ENCODE results near the gene RS1.

GRCh38 chrX:18674788-18675735 is 3.2 kb upstream of the RS1 start:
- TF ChIP-seq, protein P1, sequence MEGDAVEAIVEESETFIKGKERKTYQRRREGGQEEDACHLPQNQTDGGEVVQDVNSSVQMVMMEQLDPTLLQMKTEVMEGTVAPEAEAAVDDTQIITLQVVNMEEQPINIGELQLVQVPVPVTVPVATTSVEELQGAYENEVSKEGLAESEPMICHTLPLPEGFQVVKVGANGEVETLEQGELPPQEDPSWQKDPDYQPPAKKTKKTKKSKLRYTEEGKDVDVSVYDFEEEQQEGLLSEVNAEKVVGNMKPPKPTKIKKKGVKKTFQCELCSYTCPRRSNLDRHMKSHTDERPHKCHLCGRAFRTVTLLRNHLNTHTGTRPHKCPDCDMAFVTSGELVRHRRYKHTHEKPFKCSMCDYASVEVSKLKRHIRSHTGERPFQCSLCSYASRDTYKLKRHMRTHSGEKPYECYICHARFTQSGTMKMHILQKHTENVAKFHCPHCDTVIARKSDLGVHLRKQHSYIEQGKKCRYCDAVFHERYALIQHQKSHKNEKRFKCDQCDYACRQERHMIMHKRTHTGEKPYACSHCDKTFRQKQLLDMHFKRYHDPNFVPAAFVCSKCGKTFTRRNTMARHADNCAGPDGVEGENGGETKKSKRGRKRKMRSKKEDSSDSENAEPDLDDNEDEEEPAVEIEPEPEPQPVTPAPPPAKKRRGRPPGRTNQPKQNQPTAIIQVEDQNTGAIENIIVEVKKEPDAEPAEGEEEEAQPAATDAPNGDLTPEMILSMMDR (IDR thresholded peaks at IDR 0.05; ENCODE audit: insufficient read depth, low read length): no peak
- TF ChIP-seq POLR2AphosphoS5 (IDR thresholded peaks at IDR 0.05; ENCODE audit: low read depth): no peak
